Measurements from ENCODE around the gene SSH2.

SSH2 gene

DNA sequence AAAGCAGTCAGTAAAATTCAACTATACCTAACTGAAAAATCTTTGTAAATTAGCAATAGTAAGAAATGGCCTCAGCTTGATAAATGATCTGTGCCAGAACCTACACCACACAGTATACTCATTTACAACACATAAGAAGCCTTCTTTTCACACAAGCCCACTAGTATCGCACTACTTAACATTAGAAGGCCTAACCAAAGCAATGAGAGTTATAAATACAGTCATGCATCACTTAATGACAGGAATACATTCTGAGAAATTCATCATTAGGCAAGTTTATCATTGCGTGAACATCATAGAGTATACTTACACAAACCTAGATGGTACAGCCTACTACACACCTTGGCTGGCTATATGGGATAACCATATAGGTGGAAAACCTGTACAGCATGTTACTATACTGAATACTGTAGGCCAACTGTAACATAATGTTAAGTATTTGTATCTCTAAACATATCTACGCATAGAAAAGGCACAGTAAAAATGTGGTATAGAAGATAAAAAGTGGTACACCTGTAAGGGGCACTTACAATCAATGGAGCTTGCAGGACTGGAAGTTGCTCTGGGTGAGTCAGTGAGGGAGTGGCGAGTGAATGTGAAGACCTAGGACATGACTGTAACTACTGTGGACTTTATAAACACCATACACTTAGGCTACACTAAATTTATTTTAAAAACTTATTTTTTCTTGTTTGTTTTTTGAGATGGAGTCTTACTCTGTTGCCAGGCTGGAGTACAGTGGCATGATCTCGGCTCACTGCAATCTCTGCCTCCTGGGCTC, 180.8 kb downstream of the SSH2 start:
- H3K4me1 Mint-ChIP-seq = peaks cover 43% of the 10 kb centered on the region
- H3K27ac Mint-ChIP-seq (ENCODE audit: low read depth) = no peak overlapping the region
- ATAC-seq (replicated peaks; ENCODE audit: extremely low read depth, poor library complexity, severe bottlenecking) (no peak), DNase-seq (ENCODE audit: low spot score in 2 of 2) (no peak)
- no peaks in the 10 kb centered on the region for H3K27me3 Mint-ChIP-seq
- peak overlapping the region; percentile 12 for H3K4me3 Mint-ChIP-seq
- H3K36me3 Mint-ChIP-seq (ENCODE audit: insufficient read depth) = peaks cover 30% of the 10 kb centered on the region
- no peaks in the 10 kb centered on the region for H3K9me3 Mint-ChIP-seq

DNA sequence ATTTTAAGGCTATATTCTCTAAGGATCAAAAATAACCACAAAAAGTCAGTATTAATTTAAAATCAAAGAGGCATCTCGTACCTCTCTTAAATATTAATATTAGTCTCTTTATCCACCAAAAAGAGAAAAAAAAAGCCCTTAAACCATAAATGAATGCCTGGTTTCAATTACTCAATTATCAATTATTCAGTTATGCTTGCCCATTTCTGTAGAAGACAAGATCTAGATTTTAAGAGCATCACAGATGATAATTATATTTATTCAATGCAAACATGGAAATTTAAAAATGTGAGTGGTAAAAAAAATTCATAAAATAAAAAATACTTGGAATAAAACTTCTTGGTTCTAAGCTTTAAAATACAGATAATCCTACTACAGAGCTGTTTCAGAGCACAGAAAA, 181.6 kb downstream of the SSH2 start:
- ATAC-seq (replicated peaks; ENCODE audit: extremely low read depth, poor library complexity, severe bottlenecking) = no peak
- Mint-ChIP-seq H3K27me3 (no peaks in the 10 kb centered on the region), H3K36me3 (ENCODE audit: insufficient read depth) (peaks cover 25% of the 10 kb centered on the region), H3K4me3 (no peak overlapping the region), H3K27ac (ENCODE audit: low read depth) (peak overlapping the region; percentile 53), H3K9me3 (no peaks in the 10 kb centered on the region), H3K4me1 (peaks cover 44% of the 10 kb centered on the region)
- no peak for DNase-seq (ENCODE audit: low spot score in 2 of 2)

DNA sequence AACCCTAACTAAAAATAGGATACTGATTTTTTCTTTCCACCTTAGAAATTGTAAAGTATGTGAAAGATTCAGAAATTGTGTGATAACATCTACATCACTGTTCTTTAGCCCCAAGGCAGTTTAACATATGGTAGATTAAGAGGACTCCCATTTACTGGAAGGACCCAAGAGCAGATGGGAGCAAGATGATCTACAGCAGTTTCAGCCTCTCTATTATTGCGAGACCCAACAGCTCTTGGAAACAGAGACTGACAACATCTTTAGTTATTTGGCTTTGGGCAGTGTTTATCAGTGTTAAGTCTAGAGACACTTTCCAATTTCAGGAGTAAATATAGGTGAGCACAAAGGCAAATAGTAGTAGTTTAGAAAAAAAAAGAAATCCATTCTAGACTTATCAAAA, 182.4 kb downstream of the SSH2 start:
- peaks cover 17% of the 10 kb centered on the region for H3K36me3 Mint-ChIP-seq (ENCODE audit: insufficient read depth)
- DNase-seq (ENCODE audit: low spot score in 2 of 2) = no peak
- no peak overlapping the region for H3K4me3 Mint-ChIP-seq
- no peaks in the 10 kb centered on the region for H3K9me3 Mint-ChIP-seq
- peak overlapping the region; percentile 53 for H3K27ac Mint-ChIP-seq (ENCODE audit: low read depth)
- H3K4me1 Mint-ChIP-seq = peaks cover 47% of the 10 kb centered on the region
- H3K27me3 Mint-ChIP-seq = no peaks in the 10 kb centered on the region
- ATAC-seq (replicated peaks; ENCODE audit: extremely low read depth, poor library complexity, severe bottlenecking) = no peak

DNA sequence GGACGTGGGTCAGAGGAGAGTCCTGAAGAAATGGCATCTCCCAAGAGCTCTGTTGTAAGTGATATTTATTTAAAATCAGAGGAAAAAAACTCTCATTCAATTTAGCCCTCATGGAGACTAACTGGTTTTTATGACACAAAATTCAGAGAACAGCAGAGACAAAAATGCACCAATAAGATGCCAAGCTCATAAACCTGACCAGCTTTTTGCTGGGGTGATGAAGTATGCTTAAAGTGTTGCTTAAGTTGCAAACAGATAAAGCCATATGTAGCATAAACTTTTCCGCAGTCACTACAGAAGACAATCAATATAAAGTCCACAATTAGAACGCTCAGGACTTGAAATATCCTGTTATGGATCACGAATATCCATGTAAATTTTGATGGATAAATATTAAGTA, 183.4 kb downstream of the SSH2 start:
- Mint-ChIP-seq H3K27ac (ENCODE audit: low read depth) (peak overlapping the region; percentile 81), H3K9me3 (no peaks in the 10 kb centered on the region), H3K36me3 (ENCODE audit: insufficient read depth) (peaks cover 15% of the 10 kb centered on the region), H3K4me3 (no peak overlapping the region), H3K27me3 (no peaks in the 10 kb centered on the region), H3K4me1 (peaks cover 43% of the 10 kb centered on the region)
- ATAC-seq (replicated peaks; ENCODE audit: extremely low read depth, poor library complexity, severe bottlenecking) (no peak), DNase-seq (ENCODE audit: low spot score in 2 of 2) (no peak)

DNA sequence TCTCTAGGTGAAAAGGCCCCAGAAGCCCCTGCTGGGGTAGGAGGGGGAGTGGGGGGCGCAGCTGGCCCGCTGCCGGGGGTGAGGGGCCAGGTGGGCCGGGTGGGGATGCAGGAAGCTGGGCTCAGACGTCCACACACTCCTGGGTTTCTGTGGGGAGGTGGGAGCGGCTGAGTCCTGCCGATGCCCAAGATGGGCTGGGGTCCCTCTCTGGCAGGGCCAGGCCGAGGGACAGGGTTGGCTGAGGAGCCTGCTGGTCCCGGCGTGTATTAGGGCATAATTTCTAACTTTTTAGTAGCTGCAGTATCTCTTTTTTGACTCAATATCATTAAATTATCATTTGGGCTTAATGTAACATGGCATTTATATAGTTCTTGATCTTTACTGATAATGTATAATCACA, 185.9 kb downstream of the SSH2 start:
- Mint-ChIP-seq H3K27me3 (no peaks in the 10 kb centered on the region), H3K27ac (ENCODE audit: low read depth) (no peak overlapping the region), H3K4me3 (no peak overlapping the region), H3K4me1 (peaks cover 55% of the 10 kb centered on the region), H3K9me3 (no peaks in the 10 kb centered on the region), H3K36me3 (ENCODE audit: insufficient read depth) (peaks cover 11% of the 10 kb centered on the region)
- no peak for DNase-seq (ENCODE audit: low spot score in 2 of 2)
- ATAC-seq (replicated peaks; ENCODE audit: extremely low read depth, poor library complexity, severe bottlenecking) = no peak

DNA sequence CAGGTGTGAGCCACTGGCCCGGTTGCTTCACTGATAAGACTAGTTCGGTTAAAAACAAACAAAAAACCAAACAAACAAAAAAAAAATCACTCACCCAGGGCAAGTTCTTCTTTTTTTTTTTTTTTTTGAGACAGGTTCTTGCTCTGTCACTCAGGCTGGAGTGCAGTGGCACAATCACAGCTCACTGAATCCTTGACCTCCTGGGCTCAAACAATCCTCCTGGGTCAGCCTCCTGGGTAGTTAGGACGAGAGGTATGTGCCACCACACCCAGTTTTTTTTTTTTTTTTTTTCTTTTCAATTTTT, 187.9 kb downstream of the SSH2 start:
- H3K4me1 Mint-ChIP-seq = peaks cover 41% of the 10 kb centered on the region
- H3K27ac Mint-ChIP-seq (ENCODE audit: low read depth) = no peak overlapping the region
- peaks cover 11% of the 10 kb centered on the region for H3K36me3 Mint-ChIP-seq (ENCODE audit: insufficient read depth)
- no peaks in the 10 kb centered on the region for H3K27me3 Mint-ChIP-seq
- H3K9me3 Mint-ChIP-seq = no peaks in the 10 kb centered on the region
- DNase-seq (ENCODE audit: low spot score in 2 of 2) (no peak), ATAC-seq (replicated peaks; ENCODE audit: extremely low read depth, poor library complexity, severe bottlenecking) (no peak)
- no peak overlapping the region for H3K4me3 Mint-ChIP-seq

DNA sequence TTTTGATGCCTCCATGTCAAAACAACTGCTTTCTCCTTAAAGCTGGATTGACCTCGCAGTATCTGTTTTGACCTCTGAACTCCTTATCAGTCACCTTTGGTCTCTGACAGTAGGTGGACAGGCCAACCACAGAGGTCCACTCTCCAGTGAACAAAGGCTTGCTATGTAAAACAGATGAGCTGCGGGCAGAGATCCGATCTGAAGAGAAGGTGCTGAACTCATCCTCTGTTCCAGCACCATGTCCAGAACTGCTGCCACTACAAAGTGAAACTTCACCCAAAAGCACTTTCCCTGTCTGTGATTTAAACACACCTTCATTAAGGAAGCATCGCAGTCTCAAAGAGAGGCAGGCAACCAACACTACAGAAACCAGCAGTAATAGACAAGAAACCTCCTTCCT, 190.0 kb downstream of the SSH2 start:
- Mint-ChIP-seq H3K36me3 (ENCODE audit: insufficient read depth) (peaks cover 18% of the 10 kb centered on the region), H3K4me3 (no peak overlapping the region), H3K27ac (ENCODE audit: low read depth) (peak overlapping the region; percentile 85), H3K9me3 (no peaks in the 10 kb centered on the region), H3K4me1 (peaks cover 34% of the 10 kb centered on the region), H3K27me3 (no peaks in the 10 kb centered on the region)
- no peak for DNase-seq (ENCODE audit: low spot score in 2 of 2)
- no peak for ATAC-seq (replicated peaks; ENCODE audit: extremely low read depth, poor library complexity, severe bottlenecking)

DNA sequence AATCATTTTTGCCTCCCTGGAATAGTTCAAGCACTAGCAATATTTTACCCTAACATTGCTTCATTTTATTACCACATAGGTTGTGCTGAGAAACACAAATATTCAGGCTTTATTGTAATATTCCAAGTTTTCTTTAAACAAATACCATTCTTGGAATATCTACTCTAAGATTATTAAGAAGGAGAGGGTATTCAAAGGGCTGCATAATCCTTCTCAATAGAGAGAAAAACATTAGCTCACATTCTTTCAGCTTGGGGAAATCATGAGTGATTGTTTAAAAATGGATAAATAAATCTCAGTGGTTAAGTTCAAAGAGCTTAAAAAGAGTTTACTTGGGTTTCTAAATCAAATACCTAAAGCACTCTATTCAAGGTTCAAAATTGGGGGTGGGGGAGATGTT, 195.4 kb downstream of the SSH2 start:
- Mint-ChIP-seq H3K9me3 (no peaks in the 10 kb centered on the region), H3K4me3 (no peak overlapping the region), H3K4me1 (peaks cover 22% of the 10 kb centered on the region), H3K27me3 (no peaks in the 10 kb centered on the region), H3K27ac (ENCODE audit: low read depth) (peak overlapping the region; percentile 29), H3K36me3 (ENCODE audit: insufficient read depth) (peaks cover 13% of the 10 kb centered on the region)
- no peak for ATAC-seq (replicated peaks; ENCODE audit: extremely low read depth, poor library complexity, severe bottlenecking)
- DNase-seq (ENCODE audit: low spot score in 2 of 2) = no peak

DNA sequence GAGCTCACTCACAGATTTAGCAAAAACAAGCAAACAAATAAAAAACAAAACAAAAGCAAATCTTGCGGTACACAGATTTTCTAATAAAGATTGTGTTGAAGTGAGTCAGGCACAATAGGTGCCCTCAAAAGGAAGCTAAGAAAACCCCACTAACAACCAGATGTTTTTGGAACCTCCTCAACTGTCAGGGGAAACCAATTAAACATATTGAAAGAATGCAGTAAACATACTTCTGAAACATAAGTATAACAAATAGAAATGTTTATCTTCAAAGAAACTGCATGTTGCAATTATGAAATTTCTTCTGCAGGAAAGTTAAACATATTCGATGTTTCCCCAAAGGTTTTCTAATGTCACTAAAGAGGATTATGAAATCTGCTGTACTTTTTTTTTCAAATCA, 196.9 kb downstream of the SSH2 start:
- no peaks in the 10 kb centered on the region for H3K9me3 Mint-ChIP-seq
- peak overlapping the region; percentile 53 for H3K27ac Mint-ChIP-seq (ENCODE audit: low read depth)
- DNase-seq (ENCODE audit: low spot score in 2 of 2) (no peak), ATAC-seq (replicated peaks; ENCODE audit: extremely low read depth, poor library complexity, severe bottlenecking) (no peak)
- no peaks in the 10 kb centered on the region for H3K27me3 Mint-ChIP-seq
- peaks cover 15% of the 10 kb centered on the region for H3K36me3 Mint-ChIP-seq (ENCODE audit: insufficient read depth)
- H3K4me3 Mint-ChIP-seq = no peak overlapping the region
- H3K4me1 Mint-ChIP-seq = peaks cover 36% of the 10 kb centered on the region

DNA sequence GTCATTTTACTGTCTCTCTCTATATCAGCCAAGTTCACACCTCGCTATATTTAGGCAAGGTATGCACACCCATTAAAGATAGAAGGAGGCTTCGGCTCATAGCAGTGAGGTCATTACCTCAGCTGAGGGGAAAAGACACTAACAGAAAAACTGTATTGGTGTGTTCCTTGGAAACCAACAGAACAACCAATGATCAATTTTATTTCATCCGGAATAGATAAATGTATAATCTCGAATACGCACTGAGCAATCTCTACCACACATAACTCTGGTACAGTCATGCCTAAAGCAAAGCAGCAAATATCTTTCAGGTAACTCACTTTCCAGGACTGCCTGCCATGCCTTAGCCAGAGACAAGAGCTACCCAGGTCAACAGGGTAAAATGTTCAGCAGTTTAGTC, 197.4 kb downstream of the SSH2 start:
- H3K9me3 Mint-ChIP-seq = no peaks in the 10 kb centered on the region
- DNase-seq (ENCODE audit: low spot score in 2 of 2) (no peak), ATAC-seq (replicated peaks; ENCODE audit: extremely low read depth, poor library complexity, severe bottlenecking) (no peak)
- no peaks in the 10 kb centered on the region for H3K27me3 Mint-ChIP-seq
- peak overlapping the region; percentile 53 for H3K27ac Mint-ChIP-seq (ENCODE audit: low read depth)
- peaks cover 15% of the 10 kb centered on the region for H3K36me3 Mint-ChIP-seq (ENCODE audit: insufficient read depth)
- peak overlapping the region; percentile 29 for H3K4me3 Mint-ChIP-seq
- H3K4me1 Mint-ChIP-seq = peaks cover 42% of the 10 kb centered on the region

DNA sequence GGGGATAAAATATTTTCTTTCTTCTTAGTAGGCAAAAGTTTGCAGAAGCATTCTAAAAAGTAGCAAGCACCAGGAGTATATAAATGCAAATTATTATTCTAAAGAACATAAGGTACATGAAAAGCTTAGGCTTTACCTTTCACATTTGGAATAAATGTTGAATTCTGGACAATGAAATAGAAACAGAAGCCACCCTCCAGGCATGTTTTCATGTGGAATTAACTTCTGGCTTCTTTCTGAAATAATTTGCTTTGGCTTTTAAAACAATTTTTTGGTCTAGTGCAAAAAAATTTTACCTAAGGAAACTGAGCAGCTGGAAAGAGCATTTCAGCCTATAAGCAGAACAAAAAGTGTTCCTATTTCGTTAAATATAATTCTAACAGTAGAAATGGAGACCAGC, 197.8 kb downstream of the SSH2 start:
- H3K27me3 Mint-ChIP-seq = no peaks in the 10 kb centered on the region
- DNase-seq (ENCODE audit: low spot score in 2 of 2) = no peak
- ATAC-seq (replicated peaks; ENCODE audit: extremely low read depth, poor library complexity, severe bottlenecking) = no peak
- no peak overlapping the region for H3K4me3 Mint-ChIP-seq
- H3K27ac Mint-ChIP-seq (ENCODE audit: low read depth) = peak overlapping the region; percentile 53
- H3K36me3 Mint-ChIP-seq (ENCODE audit: insufficient read depth) = peaks cover 15% of the 10 kb centered on the region
- H3K9me3 Mint-ChIP-seq = no peaks in the 10 kb centered on the region
- H3K4me1 Mint-ChIP-seq = peaks cover 46% of the 10 kb centered on the region

DNA sequence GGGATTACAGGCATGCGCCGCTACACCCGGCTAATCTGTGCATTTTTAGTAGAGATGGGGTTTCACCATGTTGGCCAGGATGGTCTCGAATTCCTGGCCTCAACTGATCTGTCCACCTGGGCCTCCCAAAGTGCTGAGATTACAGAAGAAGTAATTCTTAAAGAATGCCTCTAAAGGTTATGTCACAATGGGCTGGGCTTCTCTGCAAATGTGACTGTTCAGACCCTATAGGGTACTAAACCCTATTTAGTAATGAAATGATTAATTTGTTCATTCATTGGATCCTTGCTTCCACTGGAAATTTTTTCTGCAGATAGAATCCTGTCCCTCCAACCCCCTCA, 198.5 kb downstream of the SSH2 start:
- no peak for ATAC-seq (replicated peaks; ENCODE audit: extremely low read depth, poor library complexity, severe bottlenecking)

DNA sequence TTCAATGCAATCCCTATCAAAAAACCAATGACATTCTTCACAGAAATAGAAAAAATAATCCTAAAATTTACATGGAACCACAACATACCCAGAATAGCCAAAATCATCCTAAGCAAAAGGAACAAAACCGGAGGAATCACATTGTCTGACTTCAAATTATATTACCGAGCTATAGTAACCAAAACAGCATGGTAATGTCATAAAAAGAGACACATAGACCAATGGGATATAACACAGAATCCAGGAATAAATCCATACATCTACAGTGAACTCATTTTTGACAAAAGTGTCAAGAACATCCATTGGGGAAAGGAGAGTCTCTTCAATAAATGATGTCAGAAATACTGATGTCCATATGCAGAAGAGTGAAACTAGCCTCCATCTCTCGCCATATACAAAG, 201.5 kb downstream of the SSH2 start:
- peaks cover 61% of the 10 kb centered on the region for H3K4me1 Mint-ChIP-seq
- no peaks in the 10 kb centered on the region for H3K27me3 Mint-ChIP-seq
- H3K9me3 Mint-ChIP-seq = no peaks in the 10 kb centered on the region
- H3K36me3 Mint-ChIP-seq (ENCODE audit: insufficient read depth) = peaks cover 12% of the 10 kb centered on the region
- DNase-seq (ENCODE audit: low spot score in 2 of 2) (no peak), ATAC-seq (replicated peaks; ENCODE audit: extremely low read depth, poor library complexity, severe bottlenecking) (no peak)
- peak overlapping the region; percentile 75 for H3K27ac Mint-ChIP-seq (ENCODE audit: low read depth)
- no peak overlapping the region for H3K4me3 Mint-ChIP-seq

More for the DNA sequence above, 198.5 kb downstream of the SSH2 start:
- Mint-ChIP-seq H3K9me3 (no peaks in the 10 kb centered on the region), H3K27ac (ENCODE audit: low read depth) (no peak overlapping the region), H3K36me3 (ENCODE audit: insufficient read depth) (peaks cover 18% of the 10 kb centered on the region), H3K4me3 (no peak overlapping the region), H3K4me1 (peaks cover 52% of the 10 kb centered on the region), H3K27me3 (no peaks in the 10 kb centered on the region)
- no peak for DNase-seq (ENCODE audit: low spot score in 2 of 2)
